WTC11 (cell line): Measurements from ENCODE around the gene EP300. TPM values are rescaled to one million over a fixed set of nuclear protein-coding genes. Genes with fewer than 3 reads are reported as not detected.

Source experiments
- ATAC-seq: fragments of 200-7000 bp; cut with Tn5 transposase; 2 replicates; pipeline ENCODE4 v1.10.0; 2021; ENCODE audit warnings: mild to moderate bottlenecking, moderate library complexity
- CTCF ChIA-PET: fragments of 300-600 bp; sonication (Branson Sonifier 250); formaldehyde crosslinking; loops from one replicate; lab custom pipeline; 2021; ENCODE audit warnings: antibody characterized with exemption; lab: Charles Lee
- POLR2A ChIA-PET: fragments of 350-600 bp; sonication (Branson Sonifier 250); formaldehyde crosslinking; loops from one replicate; lab custom pipeline; 2021; ENCODE audit warnings: antibody characterized with exemption; lab: Charles Lee
- DNase-seq: peaks from one replicate; pipeline ENCODE4 v3.0.0; 2021; ENCODE audit warnings: low spot score
- H3K27ac Mint-ChIP-seq: 2 replicates; pipeline ENCODE4 v1.8.0; 2021; ENCODE audit warnings: mixed read lengths
- H3K27me3 Mint-ChIP-seq: 2 replicates; pipeline ENCODE4 v1.8.0; 2021; ENCODE audit warnings: low read depth, mild to moderate bottlenecking, moderate library complexity, mixed read lengths
- H3K36me3 Mint-ChIP-seq: 2 replicates; pipeline ENCODE4 v1.8.0; 2021; ENCODE audit warnings: mixed read lengths
- H3K4me1 Mint-ChIP-seq: 2 replicates; pipeline ENCODE4 v1.8.0; 2022; ENCODE audit warnings: mixed read lengths
- H3K4me3 Mint-ChIP-seq: 2 replicates; pipeline ENCODE4 v1.8.0; 2021; ENCODE audit warnings: mild to moderate bottlenecking, moderate library complexity, mixed read lengths
- H3K9me3 Mint-ChIP-seq: 2 replicates; pipeline ENCODE4 v1.8.0; 2021; ENCODE audit warnings: mixed read lengths
- ATF2 ChIP-seq: sonication (generic); formaldehyde crosslinking; IDR thresholded peaks from 2 replicates; pipeline ENCODE4 v1.8.1; 2022; ENCODE audit warnings: low read depth, missing genetic modification reagents, borderline replicate concordance
- E2F4 ChIP-seq: sonication (generic); formaldehyde crosslinking; IDR thresholded peaks from 2 replicates; pipeline ENCODE4 v1.8.1; 2022; ENCODE audit warnings: low read depth, mild to moderate bottlenecking, moderate library complexity, missing genetic modification reagents, borderline replicate concordance
- E2F5 ChIP-seq: sonication (generic); formaldehyde crosslinking; IDR thresholded peaks from 2 replicates; pipeline ENCODE4 v1.8.1; 2022; ENCODE audit warnings: mild to moderate bottlenecking, moderate library complexity, missing genetic modification reagents
- ESRRA ChIP-seq: sonication (generic); formaldehyde crosslinking; IDR thresholded peaks from 2 replicates; pipeline ENCODE4 v1.8.1; 2022; ENCODE audit warnings: mild to moderate bottlenecking, missing genetic modification reagents, borderline replicate concordance
- GRHL2 ChIP-seq: fragments of 250-450 bp; sonication (Bioruptor Pico); IDR thresholded peaks from 2 replicates; pipeline ENCODE4 v1.8.0; 2022; ENCODE audit warnings: mild to moderate bottlenecking, moderate library complexity; ENCODE audit not compliant: insufficient replicate concordance, severe bottlenecking
- HMGA2 ChIP-seq: fragments of 250-450 bp; sonication (Bioruptor Pico); IDR thresholded peaks from 2 replicates; pipeline ENCODE4 v1.4.0; 2021; ENCODE audit warnings: mild to moderate bottlenecking, moderate library complexity
- MAX ChIP-seq: sonication (generic); formaldehyde crosslinking; IDR thresholded peaks from 2 replicates; pipeline ENCODE4 v1.8.0; 2022; ENCODE audit warnings: mild to moderate bottlenecking, missing genetic modification reagents
- MXD4 ChIP-seq: fragments of 250-450 bp; sonication (Bioruptor Pico); IDR thresholded peaks from 2 replicates; pipeline ENCODE4 v1.8.0; 2021; ENCODE audit warnings: mild to moderate bottlenecking, moderate library complexity, borderline replicate concordance
- TEAD4 ChIP-seq: sonication (generic); formaldehyde crosslinking; IDR thresholded peaks from 2 replicates; pipeline ENCODE4 v1.8.0; 2022; ENCODE audit warnings: mild to moderate bottlenecking, missing genetic modification reagents
- USF2 ChIP-seq: sonication (generic); formaldehyde crosslinking; IDR thresholded peaks from 2 replicates; pipeline ENCODE4 v1.8.1; 2023; ENCODE audit warnings: mild to moderate bottlenecking, missing genetic modification reagents, moderate library complexity
- ZMAT4 ChIP-seq: fragments of 250-450 bp; sonication (Bioruptor Pico); IDR thresholded peaks from 2 replicates; pipeline ENCODE4 v1.9.0; 2021; ENCODE audit warnings: mild to moderate bottlenecking
- ZNF232 ChIP-seq: sonication (generic); formaldehyde crosslinking; IDR thresholded peaks from 2 replicates; pipeline ENCODE4 v1.8.0; 2022; ENCODE audit warnings: mild to moderate bottlenecking, missing genetic modification reagents
- ZNF317 ChIP-seq: sonication (generic); formaldehyde crosslinking; IDR thresholded peaks from 2 replicates; pipeline ENCODE4 v1.8.1; 2023; ENCODE audit warnings: low read depth, mild to moderate bottlenecking, moderate library complexity, missing genetic modification reagents, borderline replicate concordance
- ZNF416 ChIP-seq: fragments of 250-450 bp; sonication (Bioruptor Pico); IDR thresholded peaks from 2 replicates; pipeline ENCODE4 v1.9.0; 2021; ENCODE audit warnings: mild to moderate bottlenecking, inconsistent platforms
- ZNF423 ChIP-seq: fragments of 250-450 bp; sonication (Bioruptor Pico); IDR thresholded peaks from 2 replicates; pipeline ENCODE4 v2.1.2; 2022; ENCODE audit warnings: mild to moderate bottlenecking, moderate library complexity
- ZNF512 ChIP-seq: sonication (generic); formaldehyde crosslinking; IDR thresholded peaks from 2 replicates; pipeline ENCODE4 v1.8.1; 2022; ENCODE audit warnings: missing genetic modification reagents, borderline replicate concordance
- ZNF532 ChIP-seq: fragments of 250-450 bp; sonication (Bioruptor Pico); IDR thresholded peaks from 2 replicates; pipeline ENCODE4 v1.9.0; 2021; ENCODE audit warnings: mild to moderate bottlenecking, borderline replicate concordance
- total RNA-seq: library from RNA; stranded (reverse); gene quantifications from 3 replicates; pipeline ENCODE4 v1.2.3, GENCODE V29; 2021

EP300 gene
- total RNA-seq, 1 experiment from 2014 or later: 97.1 TPM

GRCh38 chr22:41216984-41217383 is 124.6 kb downstream of the EP300 start:
- peaks cover 63% of the 10 kb centered on the region for H3K36me3 Mint-ChIP-seq
- H3K4me1 Mint-ChIP-seq: peaks cover 19% of the 10 kb centered on the region
- no peak overlapping the region for H3K4me3 Mint-ChIP-seq
- POLR2A ChIA-PET: interaction anchor here (1.7 kb wide), 1 partner anchor 21 kb away, joined by 5 read pairs; no protein-coding TSS in a partner anchor
- peak overlapping the region; percentile 90 for H3K27ac Mint-ChIP-seq
- H3K27me3 Mint-ChIP-seq: no peaks in the 10 kb centered on the region
- TF ChIP-seq ZNF232 (CRISPR knock-in tag) (no peak), ESRRA (CRISPR knock-in tag) (no peak), ZNF416 (CRISPR knock-in tag) (no peak), ZMAT4 (CRISPR knock-in tag) (no peak), TEAD4 (no peak), MAX (CRISPR knock-in tag) (no peak), ZNF512 (CRISPR knock-in tag) (no peak), ATF2 (CRISPR knock-in tag) (no peak), HMGA2 (no peak), E2F4 (CRISPR knock-in tag) (no peak), GRHL2 (CRISPR knock-in tag) (no peak), USF2 (CRISPR knock-in tag) (no peak), ZNF423 (CRISPR knock-in tag) (no peak), ZNF317 (CRISPR knock-in tag) (no peak), MXD4 (CRISPR knock-in tag) (no peak)
- ATAC-seq: peak; percentile 15; the same call in 1 of the 2 replicates
- H3K9me3 Mint-ChIP-seq: peaks cover 5% of the 10 kb centered on the region; the same call in 1 of the 2 replicates
- CTCF ChIA-PET: interaction anchor here (0.6 to 2.2 kb wide), 3 partner anchors 21 to 294 kb away, joined by 3 to 17 read pairs (median 4); no protein-coding TSS in a partner anchor
- no peak for DNase-seq

- POLR2A ChIA-PET: interaction anchor here (1.7 kb wide), 1 partner anchor 20 kb away, joined by 5 read pairs; no protein-coding TSS in a partner anchor
- no peak for TF ChIP-seq E2F5 (CRISPR knock-in tag)
- no peak for TF ChIP-seq ZNF532 (CRISPR knock-in tag)
- Mint-ChIP-seq H3K4me1 (peaks cover 19% of the 10 kb centered on the region), H3K27me3 (no peaks in the 10 kb centered on the region), H3K9me3 (peaks cover 5% of the 10 kb centered on the region; the same call in 1 of the 2 replicates), H3K27ac (peak overlapping the region; percentile 90), H3K4me3 (no peak overlapping the region), H3K36me3 (peaks cover 60% of the 10 kb centered on the region)
- DNase-seq (peak; percentile 52), ATAC-seq (peak; percentile 85)
- CTCF ChIA-PET: interaction anchor here (0.6 to 2.2 kb wide), 3 partner anchors 20 to 236 kb away, joined by 4 to 17 read pairs (median 4); no protein-coding TSS in a partner anchor
Observed at GRCh38 chr22:41217553-41218157, 125.3 kb downstream of the EP300 start.
